ENCODE data around the gene SLC39A7.

The SLC39A7 gene

DNA sequence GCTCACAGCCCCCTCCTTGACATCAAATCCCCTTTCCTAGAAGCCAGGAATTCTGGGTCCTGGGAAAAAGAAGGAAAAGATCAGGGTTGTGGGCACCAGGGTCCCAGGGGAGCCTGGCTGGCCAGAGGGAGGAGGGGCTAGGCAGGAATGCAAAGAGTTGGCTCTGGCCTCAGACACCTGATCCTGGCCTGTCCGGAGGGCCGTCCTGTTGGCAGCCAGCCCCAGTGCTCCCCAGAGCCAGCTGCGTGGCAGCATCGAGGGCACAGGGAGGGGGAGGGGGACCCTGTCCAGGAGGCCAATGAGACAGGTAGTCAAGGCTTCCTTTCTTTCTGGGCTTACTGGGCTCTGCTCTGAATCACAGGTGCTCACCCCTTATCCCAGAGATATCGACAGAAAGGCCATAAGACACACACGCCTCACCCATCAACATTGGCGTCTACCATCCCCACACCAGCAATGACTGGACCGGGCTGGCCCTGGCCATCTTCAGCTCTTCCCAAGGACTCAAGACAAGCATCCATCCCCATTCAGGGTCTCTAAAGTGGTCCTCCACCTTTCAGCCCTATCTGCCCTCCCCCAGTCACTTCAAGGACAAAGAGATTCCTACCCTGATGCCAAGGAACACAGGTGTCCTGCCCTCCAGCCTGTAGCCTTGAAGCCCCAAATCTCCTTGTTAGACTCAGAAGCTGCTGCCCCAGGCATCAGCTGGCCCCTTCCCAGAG, 9.1 kb upstream of the SLC39A7 start:
- Mint-ChIP-seq H3K27ac (no peak overlapping the region), H3K4me1 (peaks cover 26 to 43% of the 10 kb centered on the region in 2 donors), H3K9me3 (no peaks in the 10 kb centered on the region), H3K27me3 (peaks cover 35 to 49% of the 10 kb centered on the region in 2 donors), H3K4me3 (peak overlapping the region; percentile 47 to 48), H3K36me3 (peaks cover 27 to 40% of the 10 kb centered on the region in 2 donors)
- ATAC-seq (replicated peaks) (no peak), DNase-seq (no peak)

GRCh38 chr6:33192105-33192646, 8.5 kb upstream of the SLC39A7 start, which contains the start of gene COL11A2:
TSS of gene COL11A2 (minus strand) at chr6:33192467. CDS start at chr6:33192240, 227 bp downstream.
- Mint-ChIP-seq H3K36me3 (peaks cover 27 to 44% of the 10 kb centered on the region in 2 donors), H3K4me1 (peaks cover 29 to 47% of the 10 kb centered on the region in 2 donors), H3K4me3 (peak within 1 kb of the TSS; percentile 82), H3K9me3 (no peaks in the 10 kb centered on the region), H3K27me3 (peaks cover 32 to 46% of the 10 kb centered on the region in 2 donors), H3K27ac (peak within 1 kb of the TSS; percentile 56)
- DNase-seq (no peak), ATAC-seq (replicated peaks) (peak; percentile 49 to 56)

DNA sequence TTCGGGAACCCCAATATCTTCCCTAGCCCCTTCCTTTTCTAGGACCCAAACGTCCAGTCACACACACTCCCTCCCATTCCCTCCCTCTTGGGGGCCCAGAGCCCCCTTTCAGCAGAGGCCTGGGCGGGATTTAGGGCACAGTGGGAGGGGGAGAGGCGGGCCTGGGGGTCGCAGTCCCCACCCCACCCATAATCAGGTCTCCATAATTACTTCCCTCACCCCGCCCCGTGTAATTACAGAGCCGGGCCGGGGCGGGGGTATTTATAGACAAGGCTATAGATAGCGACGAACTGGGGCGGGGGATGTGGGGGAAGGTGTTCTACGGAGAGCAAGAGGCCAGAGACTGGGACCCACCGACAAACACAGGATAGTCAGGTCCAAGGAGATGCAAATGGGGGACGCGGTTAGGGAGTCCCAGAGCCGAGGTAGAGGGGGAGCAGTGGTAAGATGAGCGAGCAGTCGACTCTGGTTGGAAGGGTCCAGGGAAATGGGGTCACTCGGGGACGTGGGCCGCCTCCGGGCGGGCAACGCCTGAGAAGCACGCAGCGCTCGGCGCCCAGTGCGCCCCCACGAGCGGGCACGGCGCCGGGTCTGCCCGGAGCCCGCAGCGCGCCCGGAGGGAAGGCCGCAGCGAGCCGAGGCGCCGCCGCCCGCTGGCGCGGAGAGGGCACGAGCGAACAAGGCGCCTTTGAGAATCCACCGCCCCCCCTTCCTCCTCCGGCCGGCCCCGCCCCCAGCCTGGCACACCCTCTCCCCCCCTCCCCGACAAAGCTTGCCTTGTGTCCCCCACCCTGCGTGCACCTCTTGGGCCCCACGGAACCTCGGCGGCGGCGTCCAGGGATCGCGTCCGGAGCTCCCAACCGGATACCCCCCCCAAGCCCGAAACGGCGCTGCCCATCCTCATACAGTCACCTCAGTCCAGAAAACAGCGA, 7.7 kb upstream of the SLC39A7 start:
- DNase-seq (no peak), ATAC-seq (replicated peaks) (peak; percentile 28 to 40)
- Mint-ChIP-seq H3K27me3 (peaks cover 25 to 39% of the 10 kb centered on the region in 2 donors), H3K27ac (peak overlapping the region; percentile 56), H3K4me3 (peak overlapping the region; percentile 82), H3K4me1 (peaks cover 28 to 48% of the 10 kb centered on the region in 2 donors), H3K9me3 (no peaks in the 10 kb centered on the region), H3K36me3 (peaks cover 25 to 43% of the 10 kb centered on the region in 2 donors)

- peak overlapping the region; percentile 52 to 71 for H3K4me3 Mint-ChIP-seq
- peaks cover 34 to 52% of the 10 kb centered on the region in 2 donors for H3K4me1 Mint-ChIP-seq
- ATAC-seq (replicated peaks) (no peak), DNase-seq (no peak)
- H3K9me3 Mint-ChIP-seq, result no peaks in the 10 kb centered on the region
- H3K36me3 Mint-ChIP-seq, result peaks cover 21 to 42% of the 10 kb centered on the region in 2 donors
- no peak overlapping the region for H3K27ac Mint-ChIP-seq
- H3K27me3 Mint-ChIP-seq, result peaks cover 20 to 32% of the 10 kb centered on the region in 2 donors
Observed at GRCh38 chr6:33193619-33194018, 7.0 kb upstream of the SLC39A7 start.

GRCh38 chr6:33194431-33194979, 6.2 kb upstream of the SLC39A7 start:
- Mint-ChIP-seq H3K27me3 (peaks cover 19 to 26% of the 10 kb centered on the region in 2 donors), H3K9me3 (no peaks in the 10 kb centered on the region), H3K36me3 (peaks cover 21 to 45% of the 10 kb centered on the region in 2 donors), H3K4me3 (no peak overlapping the region), H3K4me1 (peaks cover 43 to 61% of the 10 kb centered on the region in 2 donors), H3K27ac (no peak overlapping the region)
- no peak for ATAC-seq (replicated peaks)
- DNase-seq, result no peak

DNA sequence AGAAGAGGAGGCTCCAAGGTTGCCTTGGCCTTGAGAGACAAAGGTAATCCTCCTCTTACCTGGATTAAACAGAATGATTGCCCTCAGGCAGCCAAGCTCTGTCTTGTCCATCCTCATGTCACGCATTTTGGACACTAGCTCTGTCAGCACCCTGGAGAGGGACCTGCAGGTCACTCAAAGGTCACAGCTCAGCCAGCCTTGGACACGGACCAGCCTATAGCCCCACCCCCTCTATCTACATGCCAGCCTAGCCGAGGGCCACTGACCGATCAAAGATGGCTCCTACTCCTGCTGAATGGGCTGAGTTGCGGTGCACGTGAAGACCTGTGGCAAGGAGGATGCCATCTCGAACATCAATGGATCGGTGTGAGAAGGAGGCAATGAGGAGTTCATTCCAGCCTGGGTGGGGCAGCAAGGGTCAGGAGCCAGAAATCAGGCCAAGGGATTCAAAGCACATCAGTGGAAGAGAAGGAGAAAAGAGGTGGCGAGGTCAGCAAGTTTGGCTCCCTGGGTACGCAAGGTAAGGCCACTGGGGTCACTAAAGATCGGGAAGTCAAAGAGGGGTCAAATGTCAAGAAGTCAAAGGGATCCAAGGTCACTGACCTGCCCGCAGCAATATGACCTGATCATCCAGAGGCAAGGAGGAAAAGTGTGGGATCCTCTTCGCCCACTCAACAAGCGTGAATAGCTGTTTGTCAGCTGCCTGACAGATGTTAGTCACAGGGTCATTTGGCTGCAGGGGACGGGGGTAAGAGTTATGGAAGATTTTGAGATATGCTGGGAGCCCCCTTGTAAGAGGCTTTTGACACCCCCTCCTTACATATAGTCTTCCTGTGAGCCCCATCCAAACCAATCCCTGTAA, 5.1 kb upstream of the SLC39A7 start:
- peaks cover 11 to 15% of the 10 kb centered on the region in 2 donors for H3K27me3 Mint-ChIP-seq
- no peaks in the 10 kb centered on the region for H3K9me3 Mint-ChIP-seq
- peaks cover 43 to 63% of the 10 kb centered on the region in 2 donors for H3K4me1 Mint-ChIP-seq
- H3K4me3 Mint-ChIP-seq, result no peak overlapping the region
- ATAC-seq (replicated peaks), result no peak
- no peak for DNase-seq
- H3K36me3 Mint-ChIP-seq, result peaks cover 20 to 45% of the 10 kb centered on the region in 2 donors
- no peak overlapping the region for H3K27ac Mint-ChIP-seq

DNA sequence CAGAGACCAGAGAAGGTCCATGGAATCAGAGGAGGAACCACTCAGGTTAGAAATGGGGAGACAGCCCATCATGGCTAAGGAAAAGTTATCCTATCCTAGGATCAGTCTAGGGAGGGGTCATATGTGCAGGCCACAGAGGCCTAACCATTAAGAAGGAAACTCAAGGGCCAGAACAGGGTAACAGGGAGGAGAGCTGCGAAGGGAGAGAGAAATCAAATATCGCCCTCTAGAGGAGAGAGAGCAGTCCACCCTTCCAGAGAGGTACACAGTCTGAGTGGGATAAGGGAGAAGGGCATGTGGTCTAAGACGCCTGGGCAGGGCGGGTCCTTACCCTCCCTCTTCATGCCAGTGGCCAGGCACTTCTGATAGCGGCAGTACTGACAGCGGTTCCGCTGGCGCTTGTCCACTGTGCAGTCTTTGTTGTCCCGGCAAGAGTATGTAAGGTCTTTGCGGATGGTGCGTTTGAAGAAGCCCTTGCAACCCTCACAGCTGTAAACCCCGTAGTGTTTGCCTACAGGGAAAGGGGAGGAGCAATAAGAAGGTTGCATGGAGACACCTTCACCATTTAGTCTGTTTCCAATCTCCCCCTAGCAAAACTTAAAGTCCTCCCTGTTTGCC, 3.1 kb upstream of the SLC39A7 start:
- DNase-seq, result no peak
- H3K9me3 Mint-ChIP-seq, result no peaks in the 10 kb centered on the region
- peak overlapping the region in 1 of 2 donors; percentile 12 for H3K4me3 Mint-ChIP-seq
- peaks cover 53 to 63% of the 10 kb centered on the region in 2 donors for H3K4me1 Mint-ChIP-seq
- H3K27me3 Mint-ChIP-seq, result no peaks in the 10 kb centered on the region
- H3K36me3 Mint-ChIP-seq, result peaks cover 33 to 58% of the 10 kb centered on the region in 2 donors
- no peak overlapping the region for H3K27ac Mint-ChIP-seq
- ATAC-seq (replicated peaks), result peak; percentile 46 to 59

GRCh38 chr6:33198159-33198852, 2.4 kb upstream of the SLC39A7 start:
- Mint-ChIP-seq H3K9me3 (no peaks in the 10 kb centered on the region), H3K4me3 (peak overlapping the region; percentile 99 to 100), H3K4me1 (peaks cover 57 to 63% of the 10 kb centered on the region in 2 donors), H3K27me3 (no peaks in the 10 kb centered on the region), H3K36me3 (peaks cover 40 to 66% of the 10 kb centered on the region in 2 donors), H3K27ac (peak overlapping the region; percentile 32)
- ATAC-seq (replicated peaks) (no peak), DNase-seq (no peak)

DNA sequence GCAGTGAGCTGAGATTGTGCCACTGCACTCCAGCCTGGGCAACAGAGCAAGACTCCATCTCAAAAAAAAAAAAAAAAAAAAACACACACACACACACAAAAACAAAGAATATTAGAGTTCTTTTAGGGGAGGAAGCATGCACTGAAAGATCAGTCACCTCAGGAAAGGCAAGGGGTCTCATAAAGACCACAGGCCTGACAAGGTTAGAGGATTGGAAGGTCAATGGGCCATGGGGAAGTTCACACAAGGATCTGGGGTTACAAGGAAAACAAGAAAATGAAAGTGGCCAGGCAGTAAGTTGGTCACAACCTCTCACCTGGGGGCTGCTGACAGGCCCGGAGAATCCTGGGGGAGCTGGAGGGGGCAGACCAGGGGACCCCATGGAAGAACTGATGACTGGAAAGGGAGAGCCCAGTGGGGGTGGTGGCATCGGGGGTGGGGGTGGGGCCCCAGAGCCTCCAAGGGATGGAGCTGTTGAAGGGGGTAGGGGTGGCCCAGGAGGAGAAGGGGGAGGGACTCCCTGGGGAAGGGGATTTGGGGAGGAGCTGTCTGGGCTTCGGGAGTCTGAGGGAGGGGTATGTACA, 1.7 kb upstream of the SLC39A7 start:
- peaks cover 58 to 63% of the 10 kb centered on the region in 2 donors for H3K4me1 Mint-ChIP-seq
- no peaks in the 10 kb centered on the region for H3K27me3 Mint-ChIP-seq
- H3K36me3 Mint-ChIP-seq, result peaks cover 46 to 72% of the 10 kb centered on the region in 2 donors
- ATAC-seq (replicated peaks), result no peak
- H3K27ac Mint-ChIP-seq, result peak overlapping the region; percentile 72
- H3K9me3 Mint-ChIP-seq, result no peaks in the 10 kb centered on the region
- peak overlapping the region; percentile 99 to 100 for H3K4me3 Mint-ChIP-seq
- DNase-seq, result no peak

DNA sequence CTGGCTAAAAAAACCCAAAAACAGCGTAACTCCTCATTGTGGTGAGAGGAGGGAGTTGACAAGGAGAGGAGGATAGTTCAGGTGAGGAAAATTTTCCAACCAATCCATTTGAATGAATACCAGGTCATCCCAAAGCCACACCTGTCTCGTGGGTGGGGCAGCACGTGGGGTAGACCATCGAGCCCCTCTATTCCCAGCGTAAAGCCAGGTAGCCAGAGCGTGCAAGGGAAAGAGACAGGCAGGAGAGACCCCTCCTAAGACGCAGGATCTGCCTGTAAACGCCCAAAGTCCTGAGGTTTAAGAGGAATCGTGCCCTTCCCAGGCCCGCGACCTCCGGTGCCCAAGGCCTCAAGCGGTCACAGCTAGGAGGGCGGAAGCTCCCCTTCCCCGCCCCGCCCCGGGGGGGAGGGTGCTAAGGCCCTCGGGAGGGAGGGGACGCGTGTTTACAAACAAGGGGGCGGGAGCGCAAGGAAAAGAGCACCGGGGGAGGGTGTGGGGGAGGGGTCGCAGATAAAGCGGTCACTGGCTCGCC, 914 bp upstream of the SLC39A7 start:
- DNase-seq, result peak; percentile 56
- peak overlapping the region; percentile 70 for H3K27ac Mint-ChIP-seq
- H3K27me3 Mint-ChIP-seq, result no peaks in the 10 kb centered on the region
- H3K4me3 Mint-ChIP-seq, result peak overlapping the region; percentile 99 to 100
- peaks cover 61 to 68% of the 10 kb centered on the region in 2 donors for H3K4me1 Mint-ChIP-seq
- no peaks in the 10 kb centered on the region for H3K9me3 Mint-ChIP-seq
- peak; percentile 42 to 46 for ATAC-seq (replicated peaks)
- H3K36me3 Mint-ChIP-seq, result peaks cover 44 to 69% of the 10 kb centered on the region in 2 donors

DNA sequence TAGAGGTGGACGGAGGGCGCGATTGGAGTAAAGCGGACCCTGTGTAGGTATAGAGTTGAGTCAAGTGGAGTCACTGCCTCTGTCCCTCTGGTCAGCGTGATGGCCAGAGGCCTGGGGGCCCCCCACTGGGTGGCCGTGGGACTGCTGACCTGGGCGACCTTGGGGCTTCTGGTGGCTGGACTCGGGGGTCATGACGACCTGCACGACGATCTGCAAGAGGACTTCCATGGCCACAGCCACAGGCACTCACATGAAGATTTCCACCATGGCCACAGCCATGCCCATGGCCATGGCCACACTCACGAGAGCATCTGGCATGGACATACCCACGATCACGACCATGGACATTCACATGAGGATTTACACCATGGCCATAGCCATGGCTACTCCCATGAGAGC, 479 bp downstream of the SLC39A7 start:
- H3K4me3 Mint-ChIP-seq, result peak overlapping the region; percentile 99 to 100
- DNase-seq (no peak), ATAC-seq (replicated peaks) (no peak)
- no peaks in the 10 kb centered on the region for H3K9me3 Mint-ChIP-seq
- H3K27me3 Mint-ChIP-seq, result no peaks in the 10 kb centered on the region
- H3K36me3 Mint-ChIP-seq, result peaks cover 33 to 59% of the 10 kb centered on the region in 2 donors
- peaks cover 73 to 82% of the 10 kb centered on the region in 2 donors for H3K4me1 Mint-ChIP-seq
- peak overlapping the region; percentile 99 for H3K27ac Mint-ChIP-seq

- Mint-ChIP-seq H3K36me3 (peaks cover 29 to 55% of the 10 kb centered on the region in 2 donors), H3K27ac (peak overlapping the region; percentile 99)
- ATAC-seq (replicated peaks), result no peak
Observed at GRCh38 chr6:33201935-33202334, 1.3 kb downstream of the SLC39A7 start.

More at GRCh38 chr6:33201935-33202334, 1.3 kb downstream of the SLC39A7 start:
- no peak for DNase-seq
- Mint-ChIP-seq H3K27me3 (no peaks in the 10 kb centered on the region), H3K4me3 (peak overlapping the region; percentile 99 to 100), H3K4me1 (peaks cover 73 to 81% of the 10 kb centered on the region in 2 donors), H3K9me3 (no peaks in the 10 kb centered on the region)
